MM.1S (cell line): Measurements from ENCODE around the gene MNAT1.

ENCODE experiments used
- DNase-seq: peaks from one replicate; pipeline ENCODE4 v3.0.0-alpha.2; 2015
- H2AFZ ChIP-seq: fragments of 300-600 bp; sonication (generic); 2 replicates; pipeline ENCODE4 v1.6.0; 2016; ENCODE audit warnings: antibody characterized with exemption, low read length
- H3F3A ChIP-seq: fragments of 300-600 bp; sonication (generic); 2 replicates; pipeline ENCODE4 v1.6.1; 2016; ENCODE audit warnings: mild to moderate bottlenecking, antibody characterized with exemption, low read length, moderate library complexity, mixed read lengths; ENCODE audit not compliant: insufficient read depth
- H3K27ac ChIP-seq: fragments of 300-600 bp; sonication (generic); 2 replicates; pipeline ENCODE4 v1.5.1; 2016; ENCODE audit warnings: mild to moderate bottlenecking, low read length
- H3K27me3 ChIP-seq: fragments of 300-600 bp; sonication (generic); replicated peaks from 2 replicates; pipeline ENCODE4 v1.6.0; 2016; ENCODE audit warnings: low read length; ENCODE audit not compliant: insufficient read depth
- H3K36me3 ChIP-seq: fragments of 300-600 bp; sonication (generic); replicated peaks from 2 replicates; pipeline ENCODE4 v1.6.1; 2016; ENCODE audit warnings: mild to moderate bottlenecking, low read length, mixed read lengths; ENCODE audit not compliant: insufficient read depth
- H3K4me1 ChIP-seq: fragments of 300-600 bp; sonication (generic); 2 replicates; pipeline ENCODE4 v1.6.1; 2016; ENCODE audit warnings: low read length, mixed read lengths
- H3K4me2 ChIP-seq: fragments of 300-600 bp; sonication (generic); 2 replicates; pipeline ENCODE4 v1.6.0; 2016; ENCODE audit warnings: low read depth, low read length
- H3K4me3 ChIP-seq: fragments of 300-600 bp; sonication (generic); 2 replicates; pipeline ENCODE4 v1.5.1; 2016; ENCODE audit warnings: low read length, mixed read lengths
- H3K79me2 ChIP-seq: fragments of 300-600 bp; sonication (generic); 2 replicates; pipeline ENCODE4 v1.6.1; 2016; ENCODE audit warnings: mixed run types, low read length, mixed read lengths
- H3K9ac ChIP-seq: fragments of 300-600 bp; sonication (generic); 2 replicates; pipeline ENCODE4 v1.6.1; 2016; ENCODE audit warnings: low read length, mixed read lengths
- H3K9me2 ChIP-seq: fragments of 300-600 bp; sonication (generic); replicated peaks from 2 replicates; pipeline ENCODE4 v1.6.1; 2016; ENCODE audit warnings: mild to moderate bottlenecking, low read length, mixed read lengths; ENCODE audit not compliant: insufficient read depth
- H3K9me3 ChIP-seq: fragments of 300-600 bp; sonication (generic); replicated peaks from 2 replicates; pipeline ENCODE4 v1.6.1; 2016; ENCODE audit warnings: mild to moderate bottlenecking, low read length, mixed read lengths; ENCODE audit not compliant: insufficient read depth
- H4K20me1 ChIP-seq: fragments of 300-600 bp; sonication (generic); 2 replicates; pipeline ENCODE4 v1.6.1; 2016; ENCODE audit warnings: mild to moderate bottlenecking, low read length, moderate library complexity, mixed read lengths; ENCODE audit not compliant: insufficient read depth
- CTCF ChIP-seq: fragments of 300-600 bp; sonication (generic); IDR thresholded peaks from 2 replicates; pipeline ENCODE4 v1.5.1; 2016; ENCODE audit warnings: antibody characterized with exemption, low read length, mixed read lengths
- EZH2 ChIP-seq: fragments of 300-600 bp; sonication (generic); optimal IDR thresholded peaks from 2 replicates; pipeline ENCODE3; 2017; ENCODE audit warnings: low read depth, mild to moderate bottlenecking, antibody characterized with exemption, low read length, mixed read lengths
- EZH2phosphoT487 ChIP-seq: fragments of 300-600 bp; sonication (generic); IDR thresholded peaks from 2 replicates; pipeline ENCODE4 v1.6.1; 2018; ENCODE audit warnings: antibody characterized with exemption, low read length

MNAT1 gene

GRCh38 chr14:60999536-60999935 is 265.0 kb downstream of the MNAT1 start:
- H3K4me2 ChIP-seq, result no peak overlapping the region
- no peaks in the 10 kb centered on the region for H3K9me3 ChIP-seq
- H3K4me1 ChIP-seq, result no peaks in the 10 kb centered on the region
- no peaks in the 10 kb centered on the region for H3K9me2 ChIP-seq
- no peaks in the 10 kb centered on the region for H3K79me2 ChIP-seq
- no peak overlapping the region for H3K4me3 ChIP-seq
- no peak overlapping the region for H3K9ac ChIP-seq
- DNase-seq, result no peak
- H3K36me3 ChIP-seq, result no peaks in the 10 kb centered on the region
- H3K27me3 ChIP-seq, result no peaks in the 10 kb centered on the region
- H2AFZ ChIP-seq, result no peak overlapping the region
- no peak overlapping the region for H3K27ac ChIP-seq
- no peaks in the 10 kb centered on the region for H3F3A ChIP-seq
- H4K20me1 ChIP-seq, result no peaks in the 10 kb centered on the region
- no peak for TF ChIP-seq CTCF
- no peak for TF ChIP-seq EZH2phosphoT487
- TF ChIP-seq EZH2, result no peak

GRCh38 chr14:61003571-61003970 is 269.0 kb downstream of the MNAT1 start:
- no peaks in the 10 kb centered on the region for H3K27me3 ChIP-seq
- no peak for DNase-seq
- no peak for TF ChIP-seq CTCF

GRCh38 chr14:61019537-61019936 is 285.0 kb downstream of the MNAT1 start:
- Histone ChIP-seq H3K9me3 (no peaks in the 10 kb centered on the region), H3K9me2 (no peaks in the 10 kb centered on the region), H3K9ac (no peak overlapping the region), H3F3A (no peaks in the 10 kb centered on the region), H3K4me3 (no peak overlapping the region), H3K4me2 (no peak overlapping the region), H2AFZ (no peak overlapping the region), H3K27ac (no peak overlapping the region), H3K79me2 (no peaks in the 10 kb centered on the region), H4K20me1 (no peaks in the 10 kb centered on the region), H3K4me1 (no peaks in the 10 kb centered on the region), H3K36me3 (no peaks in the 10 kb centered on the region), H3K27me3 (no peaks in the 10 kb centered on the region)
- TF ChIP-seq EZH2phosphoT487 (no peak), CTCF (no peak), EZH2 (no peak)
- no peak for DNase-seq

More at GRCh38 chr14:61003571-61003970, 269.0 kb downstream of the MNAT1 start:
- Histone ChIP-seq H3K36me3 (no peaks in the 10 kb centered on the region), H3F3A (no peaks in the 10 kb centered on the region), H3K9me2 (no peaks in the 10 kb centered on the region), H2AFZ (no peak overlapping the region), H3K27ac (no peak overlapping the region), H3K4me1 (no peaks in the 10 kb centered on the region), H3K4me3 (no peak overlapping the region), H3K9ac (no peak overlapping the region), H3K79me2 (no peaks in the 10 kb centered on the region), H3K4me2 (no peak overlapping the region), H4K20me1 (no peaks in the 10 kb centered on the region), H3K9me3 (no peaks in the 10 kb centered on the region)
